Mammary epithelial cell (primary cell): Measurements from ENCODE around the gene FBXW4.

Experiments
- EZH2 ChIP-seq: IDR thresholded peaks from 2 replicates; pipeline ENCODE4 v1.6.1; 2012; ENCODE audit warnings: low read length, inconsistent platforms, borderline replicate concordance
- TF ChIP-seq, protein P1 (sequence below), 2 donors: IDR thresholded peaks in 1 of 2; conservative IDR thresholded peaks in 1 of 2; 2 replicates each; pipeline ENCODE4 v1.5.1; 2011 to 2012; ENCODE audit warnings: inconsistent platforms in 2 of 2, low read length in 2 of 2, mild to moderate bottlenecking in 2 of 2, control low read depth in 1 of 2, low read depth in 1 of 2; ENCODE audit not compliant: insufficient read depth in 1 of 2; ENCODE audit errors: extremely low read depth in 1 of 2

DNA sequence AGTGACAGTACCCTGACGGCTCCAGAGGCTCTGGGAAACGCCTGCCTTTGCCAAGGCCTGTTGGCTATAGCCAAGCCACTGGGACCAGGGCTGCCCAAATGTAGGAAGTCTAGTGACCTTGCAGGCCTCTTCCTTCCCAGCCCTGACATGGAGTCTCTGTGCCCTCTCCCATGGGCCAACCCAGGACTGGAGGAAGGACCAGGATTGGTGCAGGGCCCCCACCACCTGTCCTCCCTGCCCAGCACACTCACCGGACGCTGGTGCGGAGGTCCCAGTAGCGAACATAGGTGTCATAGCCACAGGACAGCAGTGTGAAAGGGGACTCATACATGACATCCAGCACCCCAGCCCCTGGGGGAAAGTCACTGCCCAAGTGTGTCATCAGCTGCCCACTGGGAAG is 82.9 kb downstream of the FBXW4 start:
- TF ChIP-seq, protein P1, sequence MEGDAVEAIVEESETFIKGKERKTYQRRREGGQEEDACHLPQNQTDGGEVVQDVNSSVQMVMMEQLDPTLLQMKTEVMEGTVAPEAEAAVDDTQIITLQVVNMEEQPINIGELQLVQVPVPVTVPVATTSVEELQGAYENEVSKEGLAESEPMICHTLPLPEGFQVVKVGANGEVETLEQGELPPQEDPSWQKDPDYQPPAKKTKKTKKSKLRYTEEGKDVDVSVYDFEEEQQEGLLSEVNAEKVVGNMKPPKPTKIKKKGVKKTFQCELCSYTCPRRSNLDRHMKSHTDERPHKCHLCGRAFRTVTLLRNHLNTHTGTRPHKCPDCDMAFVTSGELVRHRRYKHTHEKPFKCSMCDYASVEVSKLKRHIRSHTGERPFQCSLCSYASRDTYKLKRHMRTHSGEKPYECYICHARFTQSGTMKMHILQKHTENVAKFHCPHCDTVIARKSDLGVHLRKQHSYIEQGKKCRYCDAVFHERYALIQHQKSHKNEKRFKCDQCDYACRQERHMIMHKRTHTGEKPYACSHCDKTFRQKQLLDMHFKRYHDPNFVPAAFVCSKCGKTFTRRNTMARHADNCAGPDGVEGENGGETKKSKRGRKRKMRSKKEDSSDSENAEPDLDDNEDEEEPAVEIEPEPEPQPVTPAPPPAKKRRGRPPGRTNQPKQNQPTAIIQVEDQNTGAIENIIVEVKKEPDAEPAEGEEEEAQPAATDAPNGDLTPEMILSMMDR (conservative IDR thresholded peaks at IDR 0.05 in 1 of 2, IDR thresholded peaks at IDR 0.05 in 1 of 2; ENCODE audit: extremely low read depth in 1 of 2, insufficient read depth in 1 of 2, low read depth in 1 of 2, low read length in 2 of 2) = no peak
- TF ChIP-seq EZH2 = no peak
